GM12878 (cell line): ENCODE results near the gene PTPRN2. TPM values are rescaled to one million over a fixed set of nuclear protein-coding genes. Genes with fewer than 3 reads are reported as not detected.

Experiments
- ATAC-seq: fragments of 200-7000 bp; cut with Tn5 transposase; 3 replicates; pipeline ENCODE4 v1.9.1; 2020; ENCODE audit warnings: mild to moderate bottlenecking, moderate library complexity
- BruUV-seq: library from RNA; stranded (reverse); fragments of 400-500 nt; replicated peaks from 2 replicates; lab custom pipeline; 2021; lab: Mats Ljungman, UMichigan
- CTCF ChIA-PET: fragments of 300-600 bp; sonication (Branson Sonifier 250); formaldehyde crosslinking; extraction: SDS; loops from one replicate; lab custom pipeline; 2021; ENCODE audit warnings: inconsistent platforms; lab: Yijun Ruan, JAX
- POLR2A ChIA-PET: fragments of 350-600 bp; formaldehyde crosslinking; extraction: SDS; loops from one replicate; lab custom pipeline; 2021; ENCODE audit warnings: inconsistent platforms; lab: Charles Lee
- RAD21 ChIA-PET: fragments of 300-600 bp; sonication (Branson Sonifier 250); formaldehyde crosslinking; loops from one replicate; lab custom pipeline; 2023; ENCODE audit warnings: antibody characterized with exemption; ENCODE audit not compliant: unreplicated experiment; lab: Charles Lee
- SMC1A ChIA-PET: fragments of 300-600 bp; sonication (Branson Sonifier 250); formaldehyde crosslinking; loops from one replicate; lab custom pipeline; 2023; ENCODE audit not compliant: unreplicated experiment, uncharacterized antibody; lab: Charles Lee
- DNase-seq: peaks from one replicate; pipeline ENCODE4 v3.0.0-alpha.2; 2011; ENCODE audit warnings: low read depth, low spot score
- FAIRE-seq: peaks from 3 replicates; lab custom pipeline; 2011; peaks lifted over from hg19 to GRCh38; lab: Jason Lieb, UNC
- H2AFZ ChIP-seq: 2 replicates; pipeline ENCODE4 v1.6.0; 2011; ENCODE audit warnings: low read depth, low read length, control low read depth; ENCODE audit not compliant: control insufficient read depth
- H3K27ac ChIP-seq: 2 replicates; pipeline ENCODE4 v1.5.1; 2011; ENCODE audit warnings: control low read depth; ENCODE audit not compliant: control insufficient read depth, insufficient read depth
- H3K27me3 ChIP-seq, 2 experiments: replicated peaks in 1 of 2; 2 replicates each; pipeline versions ENCODE4 v1.6.0 to v1.6.1; 2011; ENCODE audit warnings: low read length in 1 of 2; ENCODE audit not compliant: control insufficient read depth in 2 of 2, insufficient read depth in 2 of 2
- H3K36me3 ChIP-seq, 2 experiments: 2 replicates each; pipeline ENCODE4 v1.5.1; 2011; ENCODE audit warnings: low read length in 1 of 2; ENCODE audit not compliant: control insufficient read depth in 2 of 2, insufficient read depth in 2 of 2
- H3K4me1 ChIP-seq: 2 replicates; pipeline ENCODE4 v1.6.1; 2011; ENCODE audit warnings: mild to moderate bottlenecking, low read length, moderate library complexity, mixed read lengths; ENCODE audit not compliant: control insufficient read depth, insufficient read depth
- H3K4me2 ChIP-seq: 2 replicates; pipeline ENCODE4 v1.6.0; 2011; ENCODE audit warnings: control low read depth; ENCODE audit not compliant: control insufficient read depth, insufficient read depth
- H3K4me3 ChIP-seq: fragments of 200-600 bp; sonication (generic); 2 replicates; pipeline ENCODE4 v1.5.1; 2016
- H3K79me2 ChIP-seq: 2 replicates; pipeline ENCODE4 v1.6.0; 2011; ENCODE audit warnings: low read length; ENCODE audit not compliant: control insufficient read depth, insufficient read depth
- H3K9ac ChIP-seq: 2 replicates; pipeline ENCODE4 v1.8.0; 2011; ENCODE audit warnings: low read length, control low read depth, mixed read lengths; ENCODE audit not compliant: control insufficient read depth, insufficient read depth
- H3K9me3 ChIP-seq: replicated peaks from 3 replicates; pipeline ENCODE4 v1.5.1; 2011; ENCODE audit warnings: mild to moderate bottlenecking, low read length; ENCODE audit not compliant: control insufficient read depth, insufficient read depth
- H4K20me1 ChIP-seq: 2 replicates; pipeline ENCODE4 v1.6.0; 2011; ENCODE audit not compliant: control insufficient read depth, insufficient read depth
- CEBPZ ChIP-seq: fragments of 150-350 bp; IDR thresholded peaks from 2 replicates; pipeline ENCODE4 v1.6.1; 2016; ENCODE audit warnings: low read depth, low read length
- CHD2 ChIP-seq: IDR thresholded peaks from 2 replicates; pipeline ENCODE4 v1.6.1; 2011; ENCODE audit warnings: low read depth, low read length, improper control_type of control experiment, borderline replicate concordance
- USF1 ChIP-seq: IDR thresholded peaks from 2 replicates; pipeline ENCODE4 v1.6.1; 2011; ENCODE audit warnings: borderline replicate concordance, low read depth, mild to moderate bottlenecking, moderate library complexity, mixed read lengths, low read length; ENCODE audit not compliant: insufficient read depth; ENCODE audit errors: extremely low read length
- ZNF687 ChIP-seq: fragments of 450-650 bp; IDR thresholded peaks from 2 replicates; pipeline ENCODE4 v1.6.1; 2017; ENCODE audit warnings: mild to moderate bottlenecking, moderate library complexity
- WGBS: methylation state at CpG from one replicate; pipeline ENCODE4 v1.1.6; 2016; ENCODE audit warnings: low lambda C conversion rate; ENCODE audit not compliant: insufficient replicate concordance, insufficient coverage; ENCODE audit errors: missing lambda C conversion rate; 5-methylcytosine and 5-hydroxymethylcytosine counted together
- in situ Hi-C: fragments of 300-500 bp; cut with MboI; formaldehyde crosslinking; loops from 9 replicates; pipeline ENCODE4 v1.14.3; 2018; ENCODE audit warnings: mixed read lengths
- intact Hi-C: fragments of 100-400 bp; cut with micrococcal nuclease; formaldehyde crosslinking; loops from one replicate; pipeline ENCODE4 v1.14.2; 2022; ENCODE audit not compliant: unreplicated experiment
- polyA plus RNA-seq, 11 experiments: library from polyadenylated mRNA; depleted of rRNA in 4 of 11; unstranded in 6 of 11; stranded (reverse) in 5 of 11; fragments of >200 nt; fragmentation: Nextera tagmentation in 4 of 11; fragmentation: Illumina TruSeq in 1 of 11; extraction: Ambion mirVana in 4 of 11; extraction: Trizol in 1 of 11; gene quantifications; 1 replicate in 1 of 11; 2 replicates in 10 of 11; pipeline versions ENCODE4 v1.2.1 to v1.2.3, GENCODE V29; 2011 to 2016; ENCODE audit warnings: inconsistent platforms in 2 of 11, missing spikeins in 2 of 11, low read depth in 1 of 11
- total RNA-seq, 4 experiments: library from RNA; depleted of rRNA in 3 of 4; stranded (reverse); fragments of >200 nt in 3 of 4; fragmentation: Illumina TruSeq in 1 of 4; extraction: Trizol in 1 of 4; gene quantifications; 2 replicates each; pipeline versions ENCODE4 v1.2.1 to v1.2.3, GENCODE V29; 2013 to 2021

PTPRN2 gene
- total and polyA plus RNA-seq, 10 of the 15 experiments (the other 5 are each of a cell fraction or from before 2014, with no cell fraction given): 5.4 TPM; not detected in 9

GRCh38 chr7:157555313-157555712, 1032.3 kb downstream of the PTPRN2 start:
- CTCF ChIA-PET: no interaction called here
- 81% methylated on average over 12 of the region's 12 CpGs for WGBS

More at GRCh38 chr7:157555313-157555712, 1032.3 kb downstream of the PTPRN2 start:
- FAIRE-seq (no peak), DNase-seq (no peak), ATAC-seq (no peak)
- H3K9ac ChIP-seq: no peak overlapping the region
- TF ChIP-seq USF1 (no peak), CHD2 (no peak), ZNF687 (no peak), CEBPZ (no peak)
- H3K27ac ChIP-seq: no peak overlapping the region
- ChIA-PET POLR2A (no interaction called here), RAD21 (no interaction called here), SMC1A (no interaction called here)
- no peak overlapping the region for H3K4me2 ChIP-seq
- no peaks in the 10 kb centered on the region for H3K36me3 ChIP-seq
- no peaks in the 10 kb centered on the region for H4K20me1 ChIP-seq
- no TSS peak for BruUV-seq
- H3K4me3 ChIP-seq: no peak overlapping the region
- no peaks in the 10 kb centered on the region for H3K4me1 ChIP-seq
- no peaks in the 10 kb centered on the region for H3K79me2 ChIP-seq
- H3K27me3 ChIP-seq: no peaks in the 10 kb centered on the region
- no peaks in the 10 kb centered on the region; the same call in 2 of the 3 replicates for H3K9me3 ChIP-seq
- H2AFZ ChIP-seq: no peak overlapping the region
- in situ Hi-C loops (no loop called here), intact Hi-C loops (no loop called here)
